ENCODE measurements around the gene TRAPPC3. TPM values are rescaled to one million over a fixed set of nuclear protein-coding genes. Genes with fewer than 3 reads are reported as not detected.

The TRAPPC3 gene
- total RNA-seq, 1 experiment from 2014 or later: 158 TPM

GRCh38 chr1:36098650-36099365, 50.5 kb downstream of the TRAPPC3 start:
- Histone ChIP-seq H3K4me3 (no peak overlapping the region), H3K9me3 (no peaks in the 10 kb centered on the region), H3K27me3 (no peaks in the 10 kb centered on the region), H3K36me3 (peaks cover 10% of the 10 kb centered on the region)
- no peak for DNase-seq

GRCh38 chr1:36097693-36098585, 51.3 kb downstream of the TRAPPC3 start:
- H3K36me3 ChIP-seq: peaks cover 17% of the 10 kb centered on the region
- H3K27me3 ChIP-seq: no peaks in the 10 kb centered on the region
- DNase-seq: no peak
- H3K4me3 ChIP-seq: no peak overlapping the region
- no peaks in the 10 kb centered on the region for H3K9me3 ChIP-seq

GRCh38 chr1:36096500-36097432, 52.5 kb downstream of the TRAPPC3 start:
- no peaks in the 10 kb centered on the region for H3K9me3 ChIP-seq
- H3K36me3 ChIP-seq: peaks cover 29% of the 10 kb centered on the region
- no peak overlapping the region for H3K4me3 ChIP-seq
- H3K27me3 ChIP-seq: no peaks in the 10 kb centered on the region
- DNase-seq: peak; percentile 43

GRCh38 chr1:36095760-36096405, 53.4 kb downstream of the TRAPPC3 start:
- peaks cover 38% of the 10 kb centered on the region for H3K36me3 ChIP-seq
- H3K9me3 ChIP-seq: no peaks in the 10 kb centered on the region
- H3K27me3 ChIP-seq: no peaks in the 10 kb centered on the region
- no peak overlapping the region for H3K4me3 ChIP-seq
- DNase-seq: no peak

GRCh38 chr1:36094621-36095061, 54.6 kb downstream of the TRAPPC3 start:
- Histone ChIP-seq H3K27me3 (no peaks in the 10 kb centered on the region), H3K36me3 (peaks cover 44% of the 10 kb centered on the region)

GRCh38 chr1:36093929-36094328, 55.4 kb downstream of the TRAPPC3 start:
- Histone ChIP-seq H3K27me3 (no peaks in the 10 kb centered on the region), H3K36me3 (peaks cover 44% of the 10 kb centered on the region), H3K4me3 (no peak overlapping the region), H3K9me3 (no peaks in the 10 kb centered on the region)
- no peak for DNase-seq

More at GRCh38 chr1:36094621-36095061, 54.6 kb downstream of the TRAPPC3 start:
- no peaks in the 10 kb centered on the region for H3K9me3 ChIP-seq
- no peak for DNase-seq
- no peak overlapping the region for H3K4me3 ChIP-seq

GRCh38 chr1:36093226-36093625, 56.1 kb downstream of the TRAPPC3 start:
- H3K27me3 ChIP-seq: no peaks in the 10 kb centered on the region
- peaks cover 44% of the 10 kb centered on the region for H3K36me3 ChIP-seq
- no peak for DNase-seq
- no peak overlapping the region for H3K4me3 ChIP-seq
- H3K9me3 ChIP-seq: no peaks in the 10 kb centered on the region

- H3K27me3 ChIP-seq: no peaks in the 10 kb centered on the region
- H3K36me3 ChIP-seq: peaks cover 44% of the 10 kb centered on the region
- no peak overlapping the region for H3K4me3 ChIP-seq
- no peak for DNase-seq
- H3K9me3 ChIP-seq: no peaks in the 10 kb centered on the region
Observed at GRCh38 chr1:36092798-36093185, 56.5 kb downstream of the TRAPPC3 start.

GRCh38 chr1:36092166-36092797, 57.0 kb downstream of the TRAPPC3 start:
- DNase-seq: no peak
- no peaks in the 10 kb centered on the region for H3K9me3 ChIP-seq
- peaks cover 44% of the 10 kb centered on the region for H3K36me3 ChIP-seq
- H3K27me3 ChIP-seq: no peaks in the 10 kb centered on the region
- H3K4me3 ChIP-seq: no peak overlapping the region

- Histone ChIP-seq H3K36me3 (peaks cover 44% of the 10 kb centered on the region), H3K27me3 (no peaks in the 10 kb centered on the region), H3K9me3 (no peaks in the 10 kb centered on the region), H3K4me3 (no peak overlapping the region)
- no peak for DNase-seq
Observed at GRCh38 chr1:36091698-36092097, 57.6 kb downstream of the TRAPPC3 start.

- no peak for DNase-seq
- H3K36me3 ChIP-seq: peaks cover 44% of the 10 kb centered on the region
- no peaks in the 10 kb centered on the region for H3K27me3 ChIP-seq
- H3K4me3 ChIP-seq: no peak overlapping the region
- H3K9me3 ChIP-seq: no peaks in the 10 kb centered on the region
Observed at GRCh38 chr1:36091141-36091540, 58.1 kb downstream of the TRAPPC3 start.

GRCh38 chr1:36089393-36090121, 59.7 kb downstream of the TRAPPC3 start:
- H3K9me3 ChIP-seq: no peaks in the 10 kb centered on the region
- H3K27me3 ChIP-seq: no peaks in the 10 kb centered on the region
- peak; percentile 44 for DNase-seq
- peak overlapping the region; percentile 86 for H3K4me3 ChIP-seq
- peaks cover 42% of the 10 kb centered on the region for H3K36me3 ChIP-seq

GRCh38 chr1:36088577-36089392, 60.5 kb downstream of the TRAPPC3 start, which contains the start of gene ADPRS:
ADPRS (plus strand) TSS chr1:36088892; CDS start chr1:36088905, 13 bp downstream.
- no peaks in the 10 kb centered on the region for H3K9me3 ChIP-seq
- peak within 1 kb of the TSS; percentile 86 for H3K4me3 ChIP-seq
- peak; percentile 91 for DNase-seq
- H3K27me3 ChIP-seq: no peaks in the 10 kb centered on the region
- peaks cover 34% of the 10 kb centered on the region for H3K36me3 ChIP-seq

GRCh38 chr1:36088265-36088576, 61.1 kb downstream of the TRAPPC3 start:
- Histone ChIP-seq H3K27me3 (no peaks in the 10 kb centered on the region), H3K9me3 (no peaks in the 10 kb centered on the region), H3K36me3 (peaks cover 30% of the 10 kb centered on the region), H3K4me3 (peak overlapping the region; percentile 86)
- DNase-seq: no peak
